22Rv1 (cell line): ENCODE results near the gene HSD11B1L.

ENCODE experiments used
- H3K27ac ChIP-seq: fragments of 450-650 bp; 2 replicates; pipeline ENCODE4 v1.5.1; 2017
- ZFX ChIP-seq: fragments of 450-650 bp; IDR thresholded peaks from 2 replicates; pipeline ENCODE4 v1.6.1; 2017; ENCODE audit warnings: antibody characterized with exemption, borderline replicate concordance
- TF ChIP-seq, protein P1 (sequence below): fragments of 450-650 bp; IDR thresholded peaks from 2 replicates; pipeline ENCODE4 v1.5.1; 2017; ENCODE audit warnings: mild to moderate bottlenecking

HSD11B1L gene

DNA sequence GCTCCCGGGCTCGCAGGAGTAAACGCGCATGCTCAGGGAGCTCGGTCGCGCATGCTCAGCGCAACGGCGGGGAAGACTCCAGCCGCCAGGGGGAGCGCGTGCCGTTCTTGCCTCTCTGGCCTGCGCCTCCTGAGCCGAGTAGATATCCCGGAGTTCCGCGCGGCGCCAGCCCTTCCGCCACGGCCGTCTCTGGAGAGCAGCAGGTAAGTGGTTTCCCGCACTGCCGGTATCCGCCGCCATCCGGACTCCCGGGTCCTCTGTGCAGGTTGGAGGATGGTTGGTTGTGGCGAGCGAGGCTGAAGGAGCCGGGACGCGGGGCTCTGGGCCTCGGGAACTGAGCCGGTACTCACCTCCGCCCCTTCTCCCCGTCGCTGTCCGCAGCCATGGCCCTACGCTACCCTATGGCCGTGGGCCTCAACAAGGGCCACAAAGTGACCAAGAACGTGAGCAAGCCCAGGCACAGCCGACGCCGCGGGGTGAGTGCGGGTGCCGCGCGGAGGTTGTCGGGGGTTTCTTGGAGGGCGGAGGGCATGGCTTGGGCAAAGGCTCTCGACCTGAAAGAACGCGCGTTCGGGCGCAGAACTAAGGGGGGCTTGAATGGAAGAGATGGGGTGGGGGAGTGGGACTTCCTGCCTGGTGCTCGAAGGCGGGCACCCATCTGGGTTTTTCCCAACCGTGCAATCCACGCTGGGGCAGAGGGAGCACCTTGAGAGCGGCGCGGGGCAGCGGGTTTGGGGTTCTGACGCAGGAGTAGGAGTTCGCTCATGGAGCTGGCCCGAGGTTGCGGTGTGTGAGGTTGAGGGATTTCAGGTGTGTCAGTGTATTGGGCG is 9.5 kb downstream of the HSD11B1L start, which contains the start of gene RPL36:
Gene RPL36, plus strand, starts transcription at position 171 of the 830 bp plus-strand sequence. Its CDS starts 213 bp downstream, at position 384.
- TF ChIP-seq, protein P1, sequence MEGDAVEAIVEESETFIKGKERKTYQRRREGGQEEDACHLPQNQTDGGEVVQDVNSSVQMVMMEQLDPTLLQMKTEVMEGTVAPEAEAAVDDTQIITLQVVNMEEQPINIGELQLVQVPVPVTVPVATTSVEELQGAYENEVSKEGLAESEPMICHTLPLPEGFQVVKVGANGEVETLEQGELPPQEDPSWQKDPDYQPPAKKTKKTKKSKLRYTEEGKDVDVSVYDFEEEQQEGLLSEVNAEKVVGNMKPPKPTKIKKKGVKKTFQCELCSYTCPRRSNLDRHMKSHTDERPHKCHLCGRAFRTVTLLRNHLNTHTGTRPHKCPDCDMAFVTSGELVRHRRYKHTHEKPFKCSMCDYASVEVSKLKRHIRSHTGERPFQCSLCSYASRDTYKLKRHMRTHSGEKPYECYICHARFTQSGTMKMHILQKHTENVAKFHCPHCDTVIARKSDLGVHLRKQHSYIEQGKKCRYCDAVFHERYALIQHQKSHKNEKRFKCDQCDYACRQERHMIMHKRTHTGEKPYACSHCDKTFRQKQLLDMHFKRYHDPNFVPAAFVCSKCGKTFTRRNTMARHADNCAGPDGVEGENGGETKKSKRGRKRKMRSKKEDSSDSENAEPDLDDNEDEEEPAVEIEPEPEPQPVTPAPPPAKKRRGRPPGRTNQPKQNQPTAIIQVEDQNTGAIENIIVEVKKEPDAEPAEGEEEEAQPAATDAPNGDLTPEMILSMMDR, result peak; percentile 95
- TF ChIP-seq ZFX, result no peak
- peak within 1 kb of the TSS; percentile 92 for H3K27ac ChIP-seq

DNA sequence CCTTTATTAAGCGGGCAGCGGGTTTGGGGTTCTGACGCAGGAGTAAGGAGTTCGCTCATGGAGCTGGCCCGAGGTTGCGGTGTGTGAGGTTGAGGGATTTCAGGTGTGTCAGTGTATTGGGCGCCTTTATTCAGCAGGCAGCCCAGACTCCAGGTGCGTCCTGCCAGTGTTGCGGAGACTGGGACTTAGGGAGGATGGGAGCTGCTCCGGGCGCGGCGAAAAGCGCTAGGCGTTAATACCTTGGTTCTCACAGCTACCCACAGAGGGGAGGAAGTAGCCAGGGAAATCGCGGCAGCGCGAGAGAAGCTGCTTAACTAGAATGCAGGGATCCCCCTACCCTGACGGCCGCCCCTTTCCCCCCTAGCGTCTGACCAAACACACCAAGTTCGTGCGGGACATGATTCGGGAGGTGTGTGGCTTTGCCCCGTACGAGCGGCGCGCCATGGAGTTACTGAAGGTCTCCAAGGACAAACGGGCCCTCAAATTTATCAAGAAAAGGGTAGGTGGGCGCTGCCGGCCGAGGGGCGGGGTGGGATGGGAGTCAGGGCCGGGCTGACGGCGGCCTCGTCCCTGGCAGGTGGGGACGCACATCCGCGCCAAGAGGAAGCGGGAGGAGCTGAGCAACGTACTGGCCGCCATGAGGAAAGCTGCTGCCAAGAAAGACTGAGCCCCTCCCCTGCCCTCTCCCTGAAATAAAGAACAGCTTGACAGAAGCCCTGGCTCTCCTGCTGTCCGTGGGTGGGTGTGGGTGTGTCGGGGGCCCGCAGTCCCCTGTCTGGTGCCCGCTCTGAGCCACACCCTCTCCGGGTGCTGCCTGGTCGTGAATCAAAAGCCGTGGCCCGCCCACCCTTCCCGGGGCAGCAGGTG is 10.4 kb downstream of the HSD11B1L start:
- H3K27ac ChIP-seq, result peak overlapping the region; percentile 92
- no peak for TF ChIP-seq ZFX
- TF ChIP-seq, protein P1, result no peak

DNA sequence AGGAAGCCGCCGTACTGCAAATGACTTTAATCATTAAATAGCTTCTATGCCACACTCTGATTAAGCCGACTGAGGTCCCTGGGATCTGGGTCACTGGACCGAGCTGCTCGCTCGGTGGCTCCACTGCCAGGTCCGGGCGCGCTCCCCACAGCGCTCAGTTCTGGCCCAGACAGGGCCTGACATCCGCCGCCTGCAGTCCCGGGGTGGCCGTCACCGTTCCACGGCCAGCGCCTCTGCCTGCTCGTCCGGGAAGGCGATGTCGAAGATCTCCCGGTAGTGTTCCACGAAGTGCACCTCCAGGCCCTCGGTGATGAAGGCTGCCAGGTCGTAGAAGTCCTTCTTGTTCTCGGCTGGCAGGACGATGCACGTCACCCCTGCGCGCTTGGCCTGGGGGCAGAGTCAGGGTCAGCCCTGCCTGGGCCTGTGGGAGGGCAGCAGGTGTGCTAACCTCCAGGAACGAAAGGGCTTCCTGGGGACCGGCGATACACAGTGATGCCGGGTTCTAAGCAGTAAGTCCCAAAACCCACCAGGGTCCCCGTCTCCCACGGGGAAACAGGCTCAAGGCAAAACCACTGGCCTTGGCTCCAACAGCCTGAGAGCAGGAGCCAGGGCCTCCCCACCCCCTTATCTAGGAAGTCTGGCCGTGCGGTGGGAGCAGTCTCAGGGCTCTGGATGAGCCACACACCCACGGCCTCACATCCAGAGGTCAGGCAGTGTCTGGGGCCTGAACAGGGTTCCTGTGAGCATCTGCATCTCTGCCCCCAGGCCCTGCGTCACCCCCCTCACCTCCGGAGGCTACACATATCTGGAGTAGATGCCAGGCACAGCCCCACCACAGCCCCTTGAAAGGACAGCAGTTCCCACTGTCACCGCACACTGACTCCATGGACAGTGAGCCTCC is 11.2 kb downstream of the HSD11B1L start:
- TF ChIP-seq, protein P1, result no peak
- no peak for TF ChIP-seq ZFX
- peak overlapping the region; percentile 92 for H3K27ac ChIP-seq

DNA sequence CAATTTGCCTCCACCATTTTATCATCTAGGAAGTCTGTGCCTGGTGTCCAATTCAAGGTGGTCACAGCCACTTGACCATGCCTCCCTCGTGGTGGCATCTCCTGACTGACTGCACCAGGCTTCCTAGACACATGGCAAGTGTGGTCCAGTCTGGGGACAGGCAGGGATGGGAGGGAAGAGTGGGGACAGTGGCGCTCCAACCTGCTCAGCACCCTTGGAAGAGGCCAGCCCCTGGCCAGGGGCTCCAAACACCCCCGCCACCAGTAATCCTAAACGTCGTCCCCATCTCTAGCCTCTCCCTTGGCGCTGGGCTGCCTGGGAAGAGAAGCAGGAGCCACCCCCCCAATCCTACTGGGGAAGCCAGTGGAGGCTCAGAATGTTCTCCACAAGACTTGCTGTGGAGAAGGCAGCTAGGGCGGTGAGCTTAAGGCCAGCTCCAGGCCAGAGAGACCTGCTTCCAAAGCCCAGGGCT is 11.9 kb downstream of the HSD11B1L start:
- TF ChIP-seq, protein P1, result no peak
- no peak for TF ChIP-seq ZFX
- H3K27ac ChIP-seq, result peak overlapping the region; percentile 92

DNA sequence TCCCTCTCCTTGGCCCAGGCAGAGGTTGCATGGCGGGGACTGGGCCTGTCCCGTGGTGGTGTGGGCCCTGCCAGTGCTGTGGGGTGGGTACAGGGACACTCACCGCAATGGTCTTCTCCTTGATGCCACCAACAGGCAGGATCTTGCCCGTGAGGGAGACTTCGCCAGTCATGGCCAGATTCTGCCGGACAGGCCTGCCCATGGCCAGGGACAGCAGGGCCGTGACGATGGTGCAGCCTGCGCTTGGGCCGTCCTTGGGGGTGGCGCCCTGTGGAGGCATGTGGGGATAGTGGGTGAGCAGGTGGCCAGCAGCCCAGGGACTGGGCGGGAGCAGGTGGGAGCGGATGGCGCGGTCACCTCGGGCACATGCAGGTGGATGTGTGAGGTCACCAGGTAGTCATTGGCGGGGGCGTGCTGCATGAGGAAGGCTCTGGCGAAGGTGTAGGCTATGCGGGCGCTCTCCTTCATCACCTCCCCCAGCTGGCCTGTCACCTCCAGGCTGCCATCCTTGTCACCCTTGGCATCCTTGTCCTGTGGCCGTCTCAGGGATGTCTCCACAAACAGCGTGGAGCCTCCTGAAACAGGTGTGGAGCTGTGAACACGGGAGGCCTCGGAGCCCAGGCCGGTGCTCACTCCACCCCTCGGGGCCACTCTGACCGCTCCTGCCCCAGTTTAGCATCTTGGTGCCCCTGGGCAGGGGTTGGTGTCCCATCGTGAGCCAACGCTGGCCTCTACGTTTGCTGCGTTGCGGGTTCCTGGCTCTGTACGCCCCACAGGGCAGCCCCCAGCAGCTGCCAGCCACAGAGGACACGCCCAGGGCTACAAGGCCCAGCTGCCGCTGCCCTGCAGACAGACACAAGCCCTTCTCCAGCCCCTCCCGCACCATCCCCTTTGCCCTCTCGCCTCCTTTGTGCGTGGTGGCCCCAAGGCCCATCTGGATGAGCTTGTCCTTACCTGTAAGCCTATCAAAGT is 12.7 kb downstream of the HSD11B1L start:
- TF ChIP-seq, protein P1, result no peak
- no peak for TF ChIP-seq ZFX
- peak overlapping the region; percentile 92 for H3K27ac ChIP-seq
